HG02798 (cell line): ENCODE results near the gene ZNF500.

Experiments used
- ATAC-seq: cut with Tn5 transposase; IDR thresholded peaks from one replicate; pipeline ENCODE4 v1.9.1; 2021; ENCODE audit warnings: mild to moderate bottlenecking; ENCODE audit not compliant: unreplicated experiment, poor library complexity

Gene ZNF500

GRCh38 chr16:4713663-4714501 is 53.1 kb downstream of the ZNF500 start:
- ATAC-seq = no peak

- no peak for ATAC-seq
Measured at GRCh38 chr16:4709481-4709880, 57.5 kb downstream of the ZNF500 start.

- no peak for ATAC-seq
Measured at GRCh38 chr16:4706871-4707270, 60.1 kb downstream of the ZNF500 start.

- ATAC-seq = no peak
Measured at GRCh38 chr16:4704913-4705312, 62.0 kb downstream of the ZNF500 start.

GRCh38 chr16:4704491-4704890 is 62.5 kb downstream of the ZNF500 start:
- ATAC-seq = no peak

GRCh38 chr16:4703906-4704305 is 63.1 kb downstream of the ZNF500 start:
- no peak for ATAC-seq

GRCh38 chr16:4702466-4702808 is 64.5 kb downstream of the ZNF500 start:
- no peak for ATAC-seq

GRCh38 chr16:4701791-4702465 is 65.0 kb downstream of the ZNF500 start:
- no peak for ATAC-seq

GRCh38 chr16:4700997-4701743 is 65.8 kb downstream of the ZNF500 start:
- no peak for ATAC-seq

- no peak for ATAC-seq
Measured at GRCh38 chr16:4700380-4700996, 66.5 kb downstream of the ZNF500 start.

GRCh38 chr16:4699046-4699556 is 67.9 kb downstream of the ZNF500 start:
- ATAC-seq = no peak

- no peak for ATAC-seq
Measured at GRCh38 chr16:4698321-4699045, 68.5 kb downstream of the ZNF500 start.
